Measurements from ENCODE around the gene PIGK.
"Not testable (repeated sequence)": the region's sequence is repeated elsewhere in the genome, so short reads cannot be mapped to it uniquely, and the experiment has no call there.

The PIGK gene

DNA sequence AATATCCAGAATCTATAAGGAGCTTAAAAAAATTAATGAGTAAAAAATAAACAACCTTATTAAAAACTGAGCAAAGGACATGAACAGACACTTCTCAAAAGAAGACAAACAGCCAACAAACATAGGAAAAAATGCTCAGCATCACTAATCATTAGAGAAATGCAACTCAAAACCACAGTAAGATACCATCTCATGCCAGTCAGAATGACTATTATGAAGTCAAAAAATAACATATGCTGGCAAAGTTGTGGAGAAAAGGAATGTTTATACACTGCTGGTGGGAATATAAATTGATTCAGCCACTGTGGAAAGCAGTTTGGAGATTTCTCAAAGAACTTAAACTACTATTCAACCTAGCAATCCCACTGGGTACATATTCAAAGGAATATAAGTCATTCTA lies 25.3 kb downstream of the PIGK start:
- no peak for DNase-seq (ENCODE audit: low read depth)

DNA sequence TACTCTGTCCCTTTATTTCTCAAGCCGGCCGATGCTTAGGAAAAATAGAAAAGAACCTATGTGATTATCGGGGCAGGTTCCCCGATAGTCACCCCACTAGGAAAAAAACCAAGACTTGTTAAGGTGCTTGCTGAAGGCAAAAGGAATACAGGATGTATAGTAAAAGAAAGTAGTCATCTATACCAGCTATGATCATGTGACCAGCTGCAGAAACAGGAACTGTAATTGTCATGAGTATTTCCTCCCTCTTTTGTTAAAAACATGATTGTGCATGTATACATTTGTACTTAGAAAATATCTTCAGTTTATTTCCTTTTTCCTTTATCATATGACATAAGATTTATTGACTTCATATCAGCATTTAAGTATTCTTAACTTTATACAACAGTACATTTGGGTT lies 30.5 kb downstream of the PIGK start:
- DNase-seq (ENCODE audit: low read depth), result no peak

DNA sequence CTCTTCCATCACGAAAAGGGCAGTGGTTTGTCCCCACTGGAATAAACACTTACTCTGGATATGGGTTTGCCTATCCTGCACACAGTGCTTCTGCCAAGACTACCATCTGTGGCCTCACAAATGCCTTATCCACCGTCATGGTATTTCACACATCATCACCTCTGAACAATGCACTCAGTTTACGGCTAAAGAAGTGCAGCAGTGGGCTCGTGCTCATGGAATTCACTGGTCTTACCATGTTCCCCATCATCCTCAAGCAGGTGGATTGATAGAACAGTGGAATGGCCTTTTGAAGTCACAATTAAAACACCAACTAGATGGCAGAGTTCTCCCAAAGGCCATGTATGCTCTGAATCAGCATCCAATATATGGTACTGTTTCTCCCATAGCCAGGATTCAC lies 32.3 kb downstream of the PIGK start:
- not testable (repeated sequence) for DNase-seq (ENCODE audit: low read depth)

DNA sequence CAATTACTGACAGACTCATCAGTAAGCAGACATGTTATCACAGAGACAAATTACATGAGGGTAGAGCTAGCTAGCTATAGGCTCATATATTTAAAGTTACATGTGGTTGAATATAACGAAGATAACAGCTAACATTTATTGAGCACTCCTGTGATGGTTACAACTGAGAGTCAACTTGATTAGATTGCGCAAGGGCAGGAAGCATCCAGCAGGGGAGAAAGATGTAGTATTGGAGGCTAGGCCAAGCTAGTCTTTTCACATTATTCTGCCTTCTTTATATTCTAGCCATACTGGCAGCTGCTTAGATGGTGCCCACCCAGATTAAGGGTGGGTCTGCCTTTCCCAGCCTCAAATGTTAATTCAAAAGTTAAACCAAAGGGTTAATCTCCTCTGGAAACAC lies 37.1 kb downstream of the PIGK start:
- no peak for DNase-seq (ENCODE audit: low read depth)

DNA sequence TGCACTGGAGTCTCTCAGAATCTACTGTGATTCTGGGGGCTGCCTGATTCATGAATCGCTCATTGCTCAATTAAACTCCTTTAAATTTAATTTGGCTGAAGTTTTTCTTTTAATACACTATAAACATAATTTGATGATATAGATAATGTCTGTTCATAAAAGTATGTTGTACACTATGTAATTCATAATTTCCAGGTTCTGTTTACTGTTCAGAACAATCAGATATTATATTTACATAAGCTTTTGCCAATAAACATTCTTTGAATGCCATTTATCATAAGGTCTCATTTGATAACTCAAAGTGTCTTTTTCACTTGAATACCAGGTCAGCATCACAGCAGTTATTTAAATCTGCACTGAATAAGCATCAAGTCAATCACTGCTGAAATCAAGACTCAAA lies 39.6 kb downstream of the PIGK start:
- DNase-seq (ENCODE audit: low read depth), result no peak

DNA sequence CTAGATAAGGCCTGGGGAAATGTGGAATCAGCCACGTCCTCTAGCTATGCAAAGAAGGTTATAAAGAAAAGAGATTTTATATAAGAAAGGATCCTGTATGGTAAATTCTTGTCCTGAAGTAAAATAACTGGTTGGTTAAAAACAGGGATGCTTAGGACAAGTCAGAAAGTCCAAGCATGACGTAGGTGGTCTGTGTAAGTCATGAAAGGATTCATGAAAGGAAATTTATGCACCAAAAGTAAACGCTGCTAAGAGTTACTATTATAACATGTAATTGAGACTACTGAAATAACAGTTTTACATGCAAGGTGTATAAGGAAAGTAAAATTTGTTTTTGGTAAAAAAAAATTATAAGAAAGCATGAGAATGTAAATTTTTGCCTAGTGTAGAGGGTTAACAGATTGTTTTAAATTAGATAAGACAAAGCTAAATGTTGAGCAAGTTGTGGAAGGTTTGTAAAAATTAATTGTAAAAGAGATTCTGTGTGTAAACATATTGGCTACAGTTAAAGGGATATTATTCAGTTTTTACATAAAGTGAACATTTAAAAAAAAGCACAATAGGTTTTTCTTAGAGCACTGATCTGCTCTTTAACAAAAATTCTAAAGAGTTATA lies 43.9 kb downstream of the PIGK start:
- peak; percentile 4 for DNase-seq (ENCODE audit: low read depth)

DNA sequence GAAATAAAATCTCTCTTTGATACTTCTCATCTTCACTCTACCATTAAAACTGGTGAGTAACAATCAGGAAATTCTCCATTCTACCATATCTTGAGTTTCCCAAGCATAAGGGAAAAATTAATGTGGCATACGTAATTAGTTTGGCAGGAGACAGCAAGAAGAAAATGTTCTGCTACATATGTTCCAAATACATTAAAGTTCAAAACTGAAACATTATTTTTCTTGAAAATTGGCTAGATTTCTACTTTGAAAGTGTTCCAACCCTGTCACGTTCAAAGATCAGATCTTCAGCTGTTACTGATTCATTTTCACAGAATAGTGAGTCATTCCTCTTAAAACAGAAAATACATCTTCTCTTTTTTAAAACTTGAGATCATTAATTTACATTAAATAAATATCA lies 48.5 kb downstream of the PIGK start:
- peak; percentile 61 for DNase-seq (ENCODE audit: low read depth)

DNA sequence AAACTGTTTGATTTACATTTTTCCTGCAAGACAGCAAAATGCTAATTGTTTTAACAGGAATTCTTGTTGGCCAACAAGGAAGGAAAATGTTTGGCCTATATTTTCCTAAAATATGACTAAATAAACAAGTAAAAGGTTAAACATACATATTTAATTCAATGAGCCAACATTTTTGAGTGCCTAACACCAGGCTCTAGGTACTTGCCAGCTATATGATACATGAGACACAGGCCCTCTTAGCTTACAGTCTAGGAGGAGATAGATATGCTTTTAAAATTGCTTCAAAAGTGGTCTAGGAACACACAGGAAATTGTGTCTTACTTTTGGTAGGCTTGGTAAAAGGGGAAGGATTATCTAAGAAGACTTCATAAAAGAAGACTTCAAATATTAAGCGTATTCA lies 50.9 kb downstream of the PIGK start:
- DNase-seq (ENCODE audit: low read depth), result no peak

DNA sequence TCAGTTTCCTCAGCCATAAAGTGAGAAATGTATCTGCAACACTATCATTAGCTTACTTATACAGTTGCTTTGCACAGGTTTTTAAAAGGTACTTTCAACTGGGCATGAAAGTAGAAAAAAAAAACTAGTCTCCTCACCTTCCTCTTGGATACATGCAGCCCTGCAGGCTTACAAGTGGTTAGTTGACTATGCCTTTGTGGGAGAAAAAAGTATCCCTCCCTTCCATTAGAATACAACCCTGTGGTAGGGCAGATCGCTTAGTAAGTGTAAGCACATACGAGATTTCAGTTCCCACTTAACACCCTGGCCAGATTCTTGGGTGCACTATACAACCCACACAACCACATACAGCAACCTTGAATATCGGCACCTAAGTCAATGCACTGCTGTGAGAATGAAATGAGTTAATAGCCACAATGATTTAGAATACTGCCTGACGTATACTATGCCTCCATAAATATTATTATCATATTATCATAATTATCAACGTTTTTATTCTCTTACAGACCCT lies 54.7 kb downstream of the PIGK start:
- DNase-seq (ENCODE audit: low read depth), result no peak

DNA sequence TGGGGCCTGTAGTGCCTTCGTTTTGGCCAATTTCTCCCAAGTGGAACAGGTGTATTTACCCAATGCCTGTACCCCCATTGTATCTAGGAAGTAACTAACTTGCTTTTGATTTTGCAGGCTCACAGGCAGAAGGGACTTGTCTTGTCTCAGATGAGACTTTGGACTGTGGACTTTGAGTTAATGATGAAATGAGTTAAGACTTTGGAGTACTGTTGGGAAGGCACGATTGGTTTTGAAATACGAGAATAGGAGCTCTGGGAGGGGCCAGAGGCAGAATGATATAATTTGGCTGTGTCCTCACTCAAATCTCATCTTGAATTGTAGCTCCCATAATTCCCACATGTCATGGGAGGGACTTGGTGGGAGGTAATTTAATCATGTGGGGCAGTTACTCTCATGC lies 59.5 kb downstream of the PIGK start:
- not testable (repeated sequence) for DNase-seq (ENCODE audit: low read depth)

DNA sequence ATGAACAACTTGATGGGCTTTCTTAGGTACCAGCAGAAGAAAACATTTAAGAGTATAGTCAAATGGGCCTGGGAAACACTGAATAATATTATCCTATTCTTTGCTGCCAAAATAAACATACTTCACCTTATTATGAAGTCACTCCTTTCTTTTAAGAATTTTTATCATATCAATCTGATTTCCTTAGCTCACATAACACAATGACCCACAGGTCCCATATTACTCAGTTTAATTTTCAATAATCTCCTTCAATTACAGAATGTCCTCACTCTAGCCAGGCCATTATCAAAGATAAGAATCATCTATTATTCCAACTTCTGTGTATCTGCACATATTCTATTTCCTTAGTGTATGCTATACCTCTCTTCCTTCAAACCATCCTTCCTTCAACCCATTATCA lies 63.0 kb downstream of the PIGK start:
- no peak for DNase-seq (ENCODE audit: low read depth)

DNA sequence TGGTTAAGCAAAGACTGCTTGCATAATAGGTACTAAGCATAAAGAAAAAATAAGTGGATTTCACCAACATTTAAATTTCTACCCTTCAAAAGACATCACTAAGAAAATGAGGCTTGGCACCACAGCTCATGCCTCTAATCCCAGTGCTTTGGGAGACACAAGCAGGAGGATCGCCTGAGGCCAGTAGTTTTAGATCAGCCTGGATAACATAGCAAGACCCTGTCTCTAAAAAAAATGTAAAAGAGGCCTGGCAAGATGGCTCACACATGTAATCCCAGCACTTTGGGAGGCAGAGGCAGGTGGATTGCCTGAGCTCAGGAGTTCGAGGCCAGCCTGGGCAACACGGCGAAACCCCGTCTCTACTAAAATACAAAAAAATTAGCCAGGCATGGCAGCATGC lies 73.0 kb downstream of the PIGK start:
- no peak for DNase-seq (ENCODE audit: low read depth)

DNA sequence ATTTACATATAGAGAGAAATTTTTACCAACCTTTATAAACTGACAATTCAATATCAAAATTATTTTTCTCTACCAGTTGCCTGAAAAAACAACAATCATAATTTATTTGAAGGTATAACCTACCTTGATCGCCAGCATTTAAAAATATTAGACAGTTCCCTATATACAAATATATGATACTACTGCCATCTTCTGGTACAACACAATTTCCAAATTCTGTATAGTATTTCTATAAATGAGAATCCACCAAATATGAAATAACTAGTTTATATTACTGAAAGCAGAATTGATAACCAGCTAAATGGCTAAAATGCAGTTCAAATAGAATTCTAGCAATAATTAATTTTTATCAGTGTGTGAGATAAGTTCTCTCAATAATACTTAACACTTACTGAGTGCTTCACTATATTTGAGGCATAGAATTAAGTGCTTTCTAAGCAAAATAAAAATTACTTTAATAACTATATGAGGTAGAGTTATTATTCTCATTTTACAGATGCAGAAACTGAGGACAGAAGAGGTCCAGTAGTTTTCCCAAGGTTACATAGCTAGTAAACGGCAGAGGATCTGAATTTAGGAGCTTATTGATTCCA lies 75.6 kb downstream of the PIGK start:
- DNase-seq (ENCODE audit: low read depth), result no peak

DNA sequence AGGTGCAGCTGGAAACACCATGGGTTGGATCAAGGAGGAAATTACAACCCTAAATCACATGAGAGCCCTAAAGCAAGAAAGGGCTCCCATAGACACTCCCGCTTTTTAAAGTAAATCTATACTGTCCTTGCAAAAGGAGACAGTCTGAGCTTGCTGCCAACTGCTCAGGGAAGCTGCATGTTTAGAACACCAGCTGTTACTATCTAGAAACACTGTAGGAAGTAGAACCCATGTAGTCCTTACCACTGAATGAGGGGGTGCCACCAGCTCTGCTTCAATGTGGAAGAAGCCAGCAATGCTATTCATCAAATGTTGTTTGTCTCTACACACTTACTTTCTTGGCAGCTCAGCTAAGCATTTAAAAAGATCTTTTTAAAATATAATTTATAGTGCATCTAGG lies 79.8 kb downstream of the PIGK start:
- no peak for DNase-seq (ENCODE audit: low read depth)

DNA sequence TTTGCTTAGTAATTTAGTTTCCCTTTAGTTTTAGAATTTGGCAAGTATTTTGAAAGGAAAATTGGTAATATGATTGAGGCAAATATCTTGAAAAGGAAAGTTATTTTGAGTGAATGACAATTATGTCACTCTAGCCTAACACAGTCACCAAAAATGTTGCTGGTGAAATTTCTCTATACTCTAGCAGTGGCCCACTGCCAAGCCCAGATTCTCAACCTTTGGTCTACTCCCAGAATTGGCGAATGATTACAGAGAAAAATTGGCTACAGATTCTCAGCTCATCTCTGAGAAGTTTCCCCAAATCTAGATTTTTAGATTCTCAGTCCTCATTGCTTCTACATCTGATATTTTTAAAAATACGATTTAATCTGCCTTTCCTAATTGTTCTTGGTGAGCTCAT lies 84.9 kb downstream of the PIGK start:
- no peak for DNase-seq (ENCODE audit: low read depth)

DNA sequence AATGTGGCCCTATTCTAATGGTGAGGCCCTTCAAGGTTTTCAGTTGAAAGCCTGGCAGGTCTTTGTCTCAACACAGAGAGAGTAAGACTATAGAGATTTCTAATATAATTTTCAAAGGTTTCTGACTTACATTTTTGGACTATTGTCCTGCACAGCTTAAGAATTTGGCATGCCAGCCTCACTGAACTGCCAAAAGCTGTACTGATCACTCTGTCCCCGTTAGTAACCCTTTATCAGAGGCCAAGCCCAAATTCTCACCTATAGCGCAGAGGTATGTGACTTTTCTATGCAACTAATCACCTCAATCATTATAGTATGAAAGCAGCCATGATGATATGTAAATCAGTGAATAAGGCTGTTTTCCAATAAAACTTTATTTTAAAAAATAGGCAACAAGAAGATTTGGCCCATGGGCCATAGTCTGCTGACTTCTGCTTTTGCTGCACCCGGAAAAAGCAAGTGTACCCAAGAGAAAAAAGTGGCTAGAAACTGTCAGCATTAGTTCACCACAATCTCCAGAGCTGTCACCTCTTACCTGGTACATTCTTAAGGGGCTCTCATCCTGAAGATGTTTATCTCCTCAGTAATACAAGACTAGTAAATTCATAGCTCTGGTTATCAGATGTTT lies 85.4 kb downstream of the PIGK start:
- DNase-seq (ENCODE audit: low read depth), result no peak

DNA sequence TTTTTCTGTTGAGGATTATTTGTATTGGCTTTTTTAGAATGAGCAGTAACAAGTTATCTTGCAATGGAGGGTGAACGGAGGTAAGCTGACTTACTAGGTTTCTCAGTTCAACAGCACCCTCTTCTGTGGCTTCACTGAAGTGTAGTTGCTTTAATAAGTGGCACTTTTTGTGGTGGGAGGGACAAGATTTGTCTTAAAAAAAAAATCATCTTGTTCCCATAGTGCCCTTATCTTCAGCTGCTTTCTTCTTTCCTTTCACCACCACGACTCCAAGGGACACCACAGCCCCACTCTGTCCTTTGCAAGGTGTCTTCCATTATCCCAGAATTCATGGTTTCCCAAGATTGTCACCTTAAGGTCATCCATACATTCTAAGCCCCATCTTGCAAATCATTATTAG lies 92.9 kb downstream of the PIGK start:
- peak; percentile 41 for DNase-seq (ENCODE audit: low read depth)

DNA sequence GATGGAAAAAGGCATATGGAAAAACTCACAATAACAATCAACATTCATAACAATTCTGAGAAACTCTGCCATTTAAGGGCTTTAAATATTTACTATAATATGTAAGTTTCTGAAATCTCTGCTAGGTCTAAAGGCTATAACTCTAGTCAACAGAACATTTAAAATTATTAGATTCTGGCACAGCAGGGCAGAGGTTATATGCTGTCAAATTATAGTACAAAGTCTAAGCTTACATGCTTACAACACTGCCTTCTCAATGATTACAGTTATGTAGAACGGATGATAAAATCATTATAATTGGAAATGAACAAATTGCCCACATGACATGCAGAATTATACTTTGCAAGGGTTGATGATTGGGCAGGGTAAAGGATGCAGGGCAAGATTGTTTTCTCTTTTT lies 97.7 kb downstream of the PIGK start:
- DNase-seq (ENCODE audit: low read depth), result no peak

DNA sequence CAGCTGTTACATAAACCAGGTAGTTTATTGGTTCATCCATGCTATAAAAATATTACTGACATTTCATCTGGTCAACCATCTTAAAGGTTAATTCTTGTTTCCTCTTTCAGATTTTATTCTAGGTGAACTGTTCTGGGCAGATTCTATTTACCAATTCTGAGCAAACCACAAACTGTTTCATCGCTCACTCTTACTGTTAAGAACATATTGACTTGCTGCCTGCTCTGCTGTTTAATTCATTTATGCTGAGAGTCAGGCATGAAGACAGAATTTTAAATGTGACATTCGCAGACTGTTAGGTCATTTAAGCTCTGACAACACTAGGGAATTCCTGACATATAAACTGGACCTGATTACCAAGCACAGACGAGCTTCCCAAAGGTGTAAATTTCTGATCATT lies 98.3 kb downstream of the PIGK start:
- DNase-seq (ENCODE audit: low read depth), result no peak

DNA sequence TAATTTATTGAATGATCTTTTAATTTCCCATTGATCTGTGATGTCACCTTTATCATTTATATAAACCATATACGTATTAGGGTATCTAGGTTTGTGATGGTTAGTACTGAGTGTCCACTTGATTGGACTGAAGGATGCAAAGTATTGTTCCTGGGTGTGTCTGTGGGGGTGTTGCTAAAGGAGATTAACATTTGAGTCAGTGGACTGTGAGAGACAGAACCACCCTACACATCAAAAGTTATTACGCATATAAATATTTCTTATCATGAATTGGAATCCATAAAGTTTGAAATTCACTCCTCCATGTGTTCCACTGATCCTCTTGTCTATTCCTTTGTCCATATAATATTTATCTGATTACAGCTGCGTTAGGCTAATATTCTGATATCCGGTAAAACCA lies 100.5 kb downstream of the PIGK start:
- DNase-seq (ENCODE audit: low read depth), result no peak

DNA sequence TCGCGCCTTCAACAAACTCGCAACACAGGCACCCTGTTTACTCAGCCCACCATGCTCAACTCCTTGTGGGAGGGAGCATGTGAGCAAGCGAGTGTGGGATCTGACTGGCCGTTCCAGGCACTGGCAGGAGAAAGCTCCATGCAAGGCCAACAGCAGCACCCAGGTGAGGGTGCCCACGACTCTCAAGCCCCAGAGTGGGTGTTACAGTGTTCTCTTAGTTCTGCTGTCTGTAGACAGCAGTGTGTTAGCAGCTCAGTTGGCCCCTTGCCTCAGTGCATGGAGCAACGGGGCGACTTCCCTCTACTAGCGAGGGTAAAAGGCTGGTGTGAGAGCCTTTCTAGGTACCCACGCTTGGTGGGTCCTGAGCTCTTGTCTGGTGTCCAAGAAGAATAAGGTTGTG lies 114.6 kb downstream of the PIGK start:
- DNase-seq (ENCODE audit: low read depth), result no peak

DNA sequence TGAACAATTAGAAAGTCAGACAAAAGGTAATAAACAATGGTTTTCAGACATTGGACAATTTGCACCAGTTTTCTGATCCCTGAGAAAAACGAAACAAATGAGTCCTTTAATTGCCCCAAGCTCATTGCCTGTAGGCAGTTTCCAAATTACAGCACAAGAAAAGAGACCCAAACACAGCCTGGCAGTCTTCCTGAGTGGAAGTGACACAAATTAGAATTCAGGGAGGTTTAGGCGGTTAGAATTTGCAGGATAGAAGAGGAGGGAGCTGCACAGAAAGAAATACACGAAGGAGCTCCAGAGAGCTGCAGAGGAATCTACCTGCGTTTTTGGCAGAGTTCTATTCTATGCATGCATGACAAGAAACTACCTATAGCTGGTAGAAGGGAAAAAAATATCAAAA lies 115.7 kb downstream of the PIGK start:
- no peak for DNase-seq (ENCODE audit: low read depth)

DNA sequence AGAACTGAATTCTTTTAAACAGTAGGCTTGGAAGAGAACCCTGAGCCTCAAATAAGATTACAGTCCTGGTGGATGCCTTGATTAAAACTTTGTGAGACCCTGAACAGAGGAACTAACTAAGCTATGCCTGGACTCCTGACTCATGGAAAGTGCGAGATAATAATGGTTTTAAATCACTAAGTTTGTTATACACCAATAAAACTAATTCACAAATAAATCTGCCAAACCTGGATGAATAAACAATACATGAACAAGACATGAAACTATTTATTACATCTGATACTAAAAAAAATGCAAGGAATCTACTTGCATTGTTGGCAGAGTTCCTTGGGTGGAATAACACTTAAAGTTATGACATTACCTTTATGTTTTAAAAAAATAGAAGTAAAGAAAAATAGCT lies 118.4 kb downstream of the PIGK start:
- peak; percentile 2 for DNase-seq (ENCODE audit: low read depth)
